ENCODE measurements around the gene PDE1A.

The PDE1A gene

DNA sequence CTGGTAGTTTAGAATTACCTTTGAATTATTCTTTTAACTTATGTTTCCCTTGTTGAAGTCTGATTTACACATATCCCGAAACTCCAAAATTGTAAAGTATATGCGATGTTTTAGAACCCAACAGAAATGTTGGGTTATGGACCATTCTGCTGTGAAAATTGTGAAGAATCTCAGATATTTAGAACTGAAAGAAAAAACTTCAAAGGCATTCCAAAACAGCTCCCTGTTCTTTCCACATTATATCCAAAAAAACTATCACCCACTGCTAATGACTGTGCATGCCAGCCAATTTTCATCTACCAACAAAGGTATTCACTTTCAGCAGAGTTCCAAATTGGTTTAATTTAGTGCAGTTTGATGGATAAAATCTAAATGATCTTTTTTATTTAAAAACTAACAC, 21.5 kb upstream of the PDE1A start:
- no peak for TF ChIP-seq TAF1 (IDR thresholded peaks at IDR 0.05; ENCODE audit: borderline replicate concordance, insufficient read depth, low read length)
- no peak for TF ChIP-seq SIN3A (IDR thresholded peaks at IDR 0.05; ENCODE audit: borderline replicate concordance, insufficient read depth, low read length)
- TF ChIP-seq FOXP2 (optimal IDR thresholded peaks at IDR 0.05; ENCODE audit: borderline replicate concordance, extremely low read depth, extremely low read length, insufficient read depth), result no peak
- TF ChIP-seq POLR2AphosphoS5 (IDR thresholded peaks at IDR 0.05; ENCODE audit: low read depth, low read length), result no peak
- TF ChIP-seq, protein P1, sequence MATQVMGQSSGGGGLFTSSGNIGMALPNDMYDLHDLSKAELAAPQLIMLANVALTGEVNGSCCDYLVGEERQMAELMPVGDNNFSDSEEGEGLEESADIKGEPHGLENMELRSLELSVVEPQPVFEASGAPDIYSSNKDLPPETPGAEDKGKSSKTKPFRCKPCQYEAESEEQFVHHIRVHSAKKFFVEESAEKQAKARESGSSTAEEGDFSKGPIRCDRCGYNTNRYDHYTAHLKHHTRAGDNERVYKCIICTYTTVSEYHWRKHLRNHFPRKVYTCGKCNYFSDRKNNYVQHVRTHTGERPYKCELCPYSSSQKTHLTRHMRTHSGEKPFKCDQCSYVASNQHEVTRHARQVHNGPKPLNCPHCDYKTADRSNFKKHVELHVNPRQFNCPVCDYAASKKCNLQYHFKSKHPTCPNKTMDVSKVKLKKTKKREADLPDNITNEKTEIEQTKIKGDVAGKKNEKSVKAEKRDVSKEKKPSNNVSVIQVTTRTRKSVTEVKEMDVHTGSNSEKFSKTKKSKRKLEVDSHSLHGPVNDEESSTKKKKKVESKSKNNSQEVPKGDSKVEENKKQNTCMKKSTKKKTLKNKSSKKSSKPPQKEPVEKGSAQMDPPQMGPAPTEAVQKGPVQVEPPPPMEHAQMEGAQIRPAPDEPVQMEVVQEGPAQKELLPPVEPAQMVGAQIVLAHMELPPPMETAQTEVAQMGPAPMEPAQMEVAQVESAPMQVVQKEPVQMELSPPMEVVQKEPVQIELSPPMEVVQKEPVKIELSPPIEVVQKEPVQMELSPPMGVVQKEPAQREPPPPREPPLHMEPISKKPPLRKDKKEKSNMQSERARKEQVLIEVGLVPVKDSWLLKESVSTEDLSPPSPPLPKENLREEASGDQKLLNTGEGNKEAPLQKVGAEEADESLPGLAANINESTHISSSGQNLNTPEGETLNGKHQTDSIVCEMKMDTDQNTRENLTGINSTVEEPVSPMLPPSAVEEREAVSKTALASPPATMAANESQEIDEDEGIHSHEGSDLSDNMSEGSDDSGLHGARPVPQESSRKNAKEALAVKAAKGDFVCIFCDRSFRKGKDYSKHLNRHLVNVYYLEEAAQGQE (IDR thresholded peaks at IDR 0.05; ENCODE audit: insufficient read depth in 1 of 2, low read depth in 2 of 2, low read length in 2 of 2), result no peak

DNA sequence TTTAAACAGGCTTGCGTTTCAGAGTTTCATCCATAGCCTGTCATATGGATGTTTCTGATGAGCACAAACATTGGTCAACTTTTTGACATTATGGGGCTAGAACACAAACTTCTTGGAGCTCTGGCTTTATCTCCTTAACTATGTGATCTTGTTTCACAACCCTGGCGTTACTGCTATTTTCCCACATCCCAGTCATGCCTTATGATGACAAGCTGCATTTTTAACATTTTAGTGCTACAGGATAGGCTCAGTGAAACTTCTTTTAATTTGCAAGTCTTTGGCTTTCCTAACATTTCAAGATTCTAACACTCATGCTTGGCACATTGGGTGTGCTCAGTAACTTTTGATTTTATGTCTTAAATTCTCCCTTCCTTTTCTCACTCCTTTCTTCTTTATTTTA, 21.0 kb upstream of the PDE1A start:
- TF ChIP-seq POLR2AphosphoS5 (IDR thresholded peaks at IDR 0.05; ENCODE audit: low read depth, low read length) (no peak), FOXP2 (optimal IDR thresholded peaks at IDR 0.05; ENCODE audit: borderline replicate concordance, extremely low read depth, extremely low read length, insufficient read depth) (no peak)

DNA sequence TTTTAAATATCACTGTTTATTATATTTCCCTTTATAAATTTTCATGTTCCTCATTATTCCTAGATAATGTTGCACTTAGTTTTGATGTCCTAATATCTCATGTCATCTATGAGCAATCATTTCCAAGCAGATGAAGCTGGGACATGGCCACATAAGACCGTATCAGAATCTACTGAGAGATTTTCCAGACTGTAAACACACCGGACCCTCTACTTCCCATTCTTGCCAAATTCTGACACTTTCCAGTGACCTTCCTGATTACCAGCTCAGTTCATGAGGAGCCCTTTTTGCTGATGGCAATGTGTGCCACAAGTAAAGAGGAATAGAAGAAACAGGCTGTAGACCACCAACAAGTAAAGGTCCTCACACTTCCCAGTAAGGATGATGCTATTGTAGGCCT, 20.3 kb upstream of the PDE1A start:
- TF ChIP-seq POLR2AphosphoS5 (IDR thresholded peaks at IDR 0.05; ENCODE audit: low read depth, low read length), result no peak
- TF ChIP-seq FOXP2 (optimal IDR thresholded peaks at IDR 0.05; ENCODE audit: borderline replicate concordance, extremely low read depth, extremely low read length, insufficient read depth), result no peak
- TF ChIP-seq, protein P1 (IDR thresholded peaks at IDR 0.05; ENCODE audit: insufficient read depth in 1 of 2, low read depth in 2 of 2, low read length in 2 of 2), result no peak
- TF ChIP-seq SIN3A (IDR thresholded peaks at IDR 0.05; ENCODE audit: borderline replicate concordance, insufficient read depth, low read length), result no peak
- no peak for TF ChIP-seq TAF1 (IDR thresholded peaks at IDR 0.05; ENCODE audit: borderline replicate concordance, insufficient read depth, low read length)

DNA sequence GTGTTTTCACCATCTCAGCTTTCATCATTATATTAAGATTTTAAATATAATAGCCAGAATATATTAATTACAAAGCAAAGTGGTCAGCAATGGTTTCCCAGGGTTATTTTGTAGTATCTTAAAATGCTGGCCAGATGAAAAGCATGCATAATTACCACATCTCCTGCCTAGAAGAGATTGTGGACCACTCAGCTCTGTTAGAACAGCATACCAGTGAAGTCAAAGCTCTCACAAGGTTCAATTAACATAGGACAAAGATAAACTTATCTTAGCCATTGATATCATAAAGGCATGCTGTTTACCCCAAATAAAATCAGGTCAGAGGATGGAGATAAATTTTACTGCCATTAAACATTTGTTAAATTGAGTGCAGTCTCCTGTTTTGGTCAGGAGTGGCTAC, 19.3 kb upstream of the PDE1A start:
- TF ChIP-seq POLR2AphosphoS5 (IDR thresholded peaks at IDR 0.05; ENCODE audit: low read depth, low read length), result no peak
- TF ChIP-seq SIN3A (IDR thresholded peaks at IDR 0.05; ENCODE audit: borderline replicate concordance, insufficient read depth, low read length), result no peak
- TF ChIP-seq TAF1 (IDR thresholded peaks at IDR 0.05; ENCODE audit: borderline replicate concordance, insufficient read depth, low read length), result no peak
- TF ChIP-seq, protein P1 (IDR thresholded peaks at IDR 0.05; ENCODE audit: insufficient read depth in 1 of 2, low read depth in 2 of 2, low read length in 2 of 2), result no peak
- TF ChIP-seq FOXP2 (optimal IDR thresholded peaks at IDR 0.05; ENCODE audit: borderline replicate concordance, extremely low read depth, extremely low read length, insufficient read depth), result no peak

DNA sequence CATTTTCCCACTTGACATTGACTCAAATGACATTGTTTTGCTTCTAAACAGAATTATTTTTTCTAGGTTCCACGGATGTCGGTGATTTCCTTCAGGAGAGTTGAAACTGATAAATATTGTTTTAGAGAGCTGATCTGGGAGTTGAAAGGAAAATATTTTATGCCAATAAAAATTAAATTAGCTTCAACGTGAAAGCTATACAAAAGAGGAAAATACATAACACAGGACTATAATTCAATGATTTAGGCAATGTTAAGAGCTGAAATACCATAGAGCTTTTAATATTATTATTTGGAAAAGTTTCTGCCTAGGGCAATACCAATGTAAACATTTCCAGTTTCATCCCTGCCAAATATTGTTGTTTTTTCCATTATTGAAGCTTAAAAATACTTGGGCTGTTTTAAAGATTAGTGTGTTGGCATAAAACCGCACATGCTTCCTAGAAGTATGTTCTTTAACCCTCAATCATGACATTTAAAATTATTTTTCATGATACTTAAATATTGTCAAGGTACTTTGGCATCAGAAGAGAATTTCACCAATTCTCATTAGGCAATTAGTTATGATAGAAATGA, 18.6 kb upstream of the PDE1A start:
- TF ChIP-seq TAF1 (IDR thresholded peaks at IDR 0.05; ENCODE audit: borderline replicate concordance, insufficient read depth, low read length), result no peak
- no peak for TF ChIP-seq SIN3A (IDR thresholded peaks at IDR 0.05; ENCODE audit: borderline replicate concordance, insufficient read depth, low read length)
- TF ChIP-seq, protein P1 (IDR thresholded peaks at IDR 0.05; ENCODE audit: insufficient read depth in 1 of 2, low read depth in 2 of 2, low read length in 2 of 2), result no peak
- no peak for TF ChIP-seq FOXP2 (optimal IDR thresholded peaks at IDR 0.05; ENCODE audit: borderline replicate concordance, extremely low read depth, extremely low read length, insufficient read depth)
- TF ChIP-seq POLR2AphosphoS5 (IDR thresholded peaks at IDR 0.05; ENCODE audit: low read depth, low read length), result no peak
